Non-pigmented ciliary epithelial cell (primary cell): Measurements from ENCODE around the gene MMP23B.

Experiments
- DNase-seq: peaks from one replicate; pipeline ENCODE4 v3.0.0-alpha.2; 2010; ENCODE audit warnings: low read depth

Gene MMP23B

GRCh38 chr1:1602968-1603506 lies 28.9 kb upstream of the MMP23B start:
- no peak for DNase-seq

GRCh38 chr1:1603671-1604373 lies 28.2 kb upstream of the MMP23B start:
- no peak for DNase-seq

- DNase-seq = no peak
These were observed 27.5 kb upstream of the MMP23B start for GRCh38 chr1:1604374-1605033.

GRCh38 chr1:1605034-1605591 lies 26.9 kb upstream of the MMP23B start:
- no peak for DNase-seq

- DNase-seq = no peak
These were observed 26.2 kb upstream of the MMP23B start for GRCh38 chr1:1605724-1606123.

GRCh38 chr1:1606232-1606631 lies 25.7 kb upstream of the MMP23B start:
- DNase-seq = no peak

- no peak for DNase-seq
These were observed 22.0 kb upstream of the MMP23B start for GRCh38 chr1:1609822-1610485.

GRCh38 chr1:1610796-1611195 lies 21.2 kb upstream of the MMP23B start:
- DNase-seq = no peak

- no peak for DNase-seq
These were observed 19.9 kb upstream of the MMP23B start for GRCh38 chr1:1612104-1612400.

GRCh38 chr1:1613509-1614082 lies 18.4 kb upstream of the MMP23B start:
- DNase-seq = no peak

- DNase-seq = peak; percentile 82
These were observed 17.6 kb upstream of the MMP23B start for GRCh38 chr1:1614204-1614953.

- DNase-seq = no peak
These were observed 17.1 kb upstream of the MMP23B start for GRCh38 chr1:1614954-1615255.

GRCh38 chr1:1615256-1616044 lies 16.5 kb upstream of the MMP23B start, which contains the start of gene MIB2:
MIB2 (plus strand) TSS chr1:1615500; CDS start chr1:1623453, 7,953 bp downstream.
- DNase-seq = no peak

GRCh38 chr1:1616045-1616790 lies 15.8 kb upstream of the MMP23B start:
- no peak for DNase-seq

GRCh38 chr1:1616838-1617237 lies 15.1 kb upstream of the MMP23B start:
- no peak for DNase-seq

- no peak for DNase-seq
These were observed 14.5 kb upstream of the MMP23B start for GRCh38 chr1:1617516-1617915.

- no peak for DNase-seq
These were observed 14.0 kb upstream of the MMP23B start for GRCh38 chr1:1617925-1618324.

GRCh38 chr1:1618396-1619068 lies 13.4 kb upstream of the MMP23B start:
- DNase-seq = no peak

- no peak for DNase-seq
These were observed 12.0 kb upstream of the MMP23B start for GRCh38 chr1:1619917-1620361.
